ENCODE measurements around the gene ZFHX3. TPM values are rescaled to one million over a fixed set of nuclear protein-coding genes. Genes with fewer than 3 reads are reported as not detected.

ZFHX3 gene
- total RNA-seq, 1 experiment from 2014 or later: 1.5 TPM

- Histone ChIP-seq H2BK5ac (ENCODE audit: insufficient read length, low read length) (no peak overlapping the region), H3K56ac (ENCODE audit: insufficient read length, low read depth, low read length) (no peak overlapping the region), H3K18ac (ENCODE audit: insufficient read length, low read depth, low read length) (no peak overlapping the region), H4K91ac (ENCODE audit: insufficient read length, low read depth, low read length) (no peak overlapping the region), H4K8ac (replicated peaks; ENCODE audit: insufficient read length, low read depth, low read length) (no peak overlapping the region), H3K4me2 (ENCODE audit: insufficient read depth, insufficient read length, low read length) (no peak overlapping the region), H3K9ac (ENCODE audit: extremely low read depth, insufficient read length, low read length) (no peak overlapping the region), H2AFZ (ENCODE audit: low read length) (no peak overlapping the region), H3K27ac (ENCODE audit: insufficient read length, low read depth, low read length) (no peak overlapping the region), H2BK12ac (ENCODE audit: insufficient read length, low read depth, low read length) (no peak overlapping the region), H3K23me2 (ENCODE audit: insufficient read length, low read depth, low read length, poor library complexity, severe bottlenecking) (no peaks in the 10 kb centered on the region), H3K9me3 (ENCODE audit: control insufficient read depth, low read depth, low read length) (no peaks in the 10 kb centered on the region), H3K4me1 (ENCODE audit: insufficient read depth, low read length) (peaks cover 3% of the 10 kb centered on the region; the same call in 1 of the 2 replicates), H2BK20ac (ENCODE audit: low read depth, low read length, poor library complexity, severe bottlenecking) (no peak overlapping the region), H3K14ac (ENCODE audit: insufficient read depth, low read length) (no peak overlapping the region), H4K5ac (ENCODE audit: insufficient read length, low read depth, low read length) (no peak overlapping the region), H3T11ph (ENCODE audit: low read length) (no peak overlapping the region), H2AK5ac (ENCODE audit: insufficient read length, low read length) (no peak overlapping the region), H3K79me1 (ENCODE audit: insufficient read depth, low read depth, low read length, poor library complexity, severe bottlenecking) (no peaks in the 10 kb centered on the region), H2BK15ac (ENCODE audit: low read depth, low read length) (no peak overlapping the region), H4K20me1 (ENCODE audit: control insufficient read depth, insufficient read depth, insufficient read length) (no peaks in the 10 kb centered on the region), H2BK120ac (ENCODE audit: low read depth, low read length, poor library complexity, severe bottlenecking) (no peak overlapping the region), H3K23ac (ENCODE audit: insufficient read length, low read depth, low read length) (no peak overlapping the region), H3K27me3 (ENCODE audit: insufficient read depth, low read length) (no peaks in the 10 kb centered on the region; the same call in 1 of the 2 replicates), H3K4ac (ENCODE audit: low read depth, low read length) (no peak overlapping the region), H3K79me2 (ENCODE audit: insufficient read depth, low read length) (no peaks in the 10 kb centered on the region)
- DNase-seq: no peak
- TF ChIP-seq, protein P1, sequence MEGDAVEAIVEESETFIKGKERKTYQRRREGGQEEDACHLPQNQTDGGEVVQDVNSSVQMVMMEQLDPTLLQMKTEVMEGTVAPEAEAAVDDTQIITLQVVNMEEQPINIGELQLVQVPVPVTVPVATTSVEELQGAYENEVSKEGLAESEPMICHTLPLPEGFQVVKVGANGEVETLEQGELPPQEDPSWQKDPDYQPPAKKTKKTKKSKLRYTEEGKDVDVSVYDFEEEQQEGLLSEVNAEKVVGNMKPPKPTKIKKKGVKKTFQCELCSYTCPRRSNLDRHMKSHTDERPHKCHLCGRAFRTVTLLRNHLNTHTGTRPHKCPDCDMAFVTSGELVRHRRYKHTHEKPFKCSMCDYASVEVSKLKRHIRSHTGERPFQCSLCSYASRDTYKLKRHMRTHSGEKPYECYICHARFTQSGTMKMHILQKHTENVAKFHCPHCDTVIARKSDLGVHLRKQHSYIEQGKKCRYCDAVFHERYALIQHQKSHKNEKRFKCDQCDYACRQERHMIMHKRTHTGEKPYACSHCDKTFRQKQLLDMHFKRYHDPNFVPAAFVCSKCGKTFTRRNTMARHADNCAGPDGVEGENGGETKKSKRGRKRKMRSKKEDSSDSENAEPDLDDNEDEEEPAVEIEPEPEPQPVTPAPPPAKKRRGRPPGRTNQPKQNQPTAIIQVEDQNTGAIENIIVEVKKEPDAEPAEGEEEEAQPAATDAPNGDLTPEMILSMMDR (conservative IDR thresholded peaks at IDR 0.05): no peak
- Mint-ChIP-seq H3K9me3 (no peaks in the 10 kb centered on the region), H3K4me1 (peaks cover 8 to 18% of the 10 kb centered on the region in 2 experiments), H3K27ac (no peak overlapping the region), H3K36me3 (ENCODE audit: insufficient read depth in 1 of 3, low read depth in 3 of 3) (no peaks in the 10 kb centered on the region), H3K27me3 (ENCODE audit: low read depth) (peaks cover 67% of the 10 kb centered on the region), H3K4me3 (no peak overlapping the region)
- no CpG with 5 or more reads among the region's 19 CpGs for whole genome bisulfite sequencing (ENCODE audit: extremely low coverage, insufficient read length, low lambda C conversion rate)
Measured at GRCh38 chr16:73018821-73019456, 29.0 kb downstream of the ZFHX3 start.

Data from H9 (cell line).